NT2/D1 (cell line): ENCODE measurements around the gene ZNF100.

Experiments
- SUZ12 ChIP-seq: IDR thresholded peaks from 2 replicates; pipeline ENCODE4 v1.6.1; 2011; ENCODE audit not compliant: insufficient read length, insufficient read depth; ENCODE audit errors: extremely low read depth
- ZNF274 ChIP-seq: IDR thresholded peaks from 2 replicates; pipeline ENCODE4 v1.6.1; 2011; ENCODE audit warnings: mild to moderate bottlenecking, low read depth, low read length

DNA sequence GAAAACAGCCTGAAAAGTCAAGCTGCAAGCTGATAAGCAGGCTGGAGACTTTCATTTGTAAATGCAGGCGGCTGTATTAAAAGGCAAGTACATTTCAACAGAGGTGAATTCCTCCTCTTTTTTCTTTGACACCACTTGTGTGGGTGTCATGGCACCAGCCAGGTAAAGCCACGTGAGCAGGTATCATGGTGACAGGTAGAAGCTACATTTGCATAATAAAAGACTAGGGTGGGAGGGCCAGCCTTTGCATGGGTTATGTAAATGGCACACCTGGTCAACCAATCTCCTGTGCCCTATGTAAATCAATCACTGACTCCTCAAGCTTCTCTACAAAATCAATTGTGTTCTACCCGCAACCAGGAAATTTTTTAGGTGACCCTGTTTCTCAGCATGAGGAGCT, 68.2 kb downstream of the ZNF100 start:
- TF ChIP-seq ZNF274: no peak
- no peak for TF ChIP-seq SUZ12
